Urinary bladder (tissue), 4 donors: ENCODE measurements around the gene ZBED1. TPM values are rescaled to one million over a fixed set of nuclear protein-coding genes. Genes with fewer than 3 reads are reported as not detected.
"Not testable (repeated sequence)": the region's sequence is repeated elsewhere in the genome, so short reads cannot be mapped to it uniquely, and the experiment has no call there.

Experiments
- DNase-seq: peaks from one replicate; pipeline ENCODE4 v3.0.0-alpha.2; 2015; ENCODE audit errors: extremely low spot score
- H3K27ac ChIP-seq: one replicate; pipeline ENCODE4 v1.5.1; 2013; ENCODE audit warnings: low read depth, mild to moderate bottlenecking, moderate library complexity
- H3K36me3 ChIP-seq: one replicate; pipeline ENCODE4 v1.6.1; 2013; ENCODE audit warnings: mild to moderate bottlenecking, moderate library complexity; ENCODE audit not compliant: insufficient read depth
- H3K4me1 ChIP-seq: one replicate; pipeline ENCODE4 v1.6.1; 2013; ENCODE audit warnings: mild to moderate bottlenecking, moderate library complexity; ENCODE audit not compliant: insufficient read depth
- H3K4me3 ChIP-seq: one replicate; pipeline ENCODE4 v1.5.1; 2013; ENCODE audit warnings: low read depth, low read length
- WGBS: extraction: QIAGEN DNeasy Blood & Tissue Kit; methylation state at CpG from one replicate; pipeline ENCODE4 v1.1.7; 2013; 5-methylcytosine and 5-hydroxymethylcytosine counted together
- polyA plus RNA-seq: library from polyadenylated mRNA; stranded (reverse); fragments of 200-250 nt; gene quantifications from one replicate; pipeline ENCODE4 v1.2.3, GENCODE V29; 2013
- total RNA-seq: library from RNA; depleted of rRNA; stranded (reverse); fragments of >200 nt; gene quantifications from one replicate; pipeline ENCODE4 v1.2.3, GENCODE V29; 2014
- donor health status: healthy with polysubstance abuse.
- donor health status: healthy.

The ZBED1 gene
- total and polyA plus RNA-seq, 2 donors = 20.3 to 28.2 TPM

DNA sequence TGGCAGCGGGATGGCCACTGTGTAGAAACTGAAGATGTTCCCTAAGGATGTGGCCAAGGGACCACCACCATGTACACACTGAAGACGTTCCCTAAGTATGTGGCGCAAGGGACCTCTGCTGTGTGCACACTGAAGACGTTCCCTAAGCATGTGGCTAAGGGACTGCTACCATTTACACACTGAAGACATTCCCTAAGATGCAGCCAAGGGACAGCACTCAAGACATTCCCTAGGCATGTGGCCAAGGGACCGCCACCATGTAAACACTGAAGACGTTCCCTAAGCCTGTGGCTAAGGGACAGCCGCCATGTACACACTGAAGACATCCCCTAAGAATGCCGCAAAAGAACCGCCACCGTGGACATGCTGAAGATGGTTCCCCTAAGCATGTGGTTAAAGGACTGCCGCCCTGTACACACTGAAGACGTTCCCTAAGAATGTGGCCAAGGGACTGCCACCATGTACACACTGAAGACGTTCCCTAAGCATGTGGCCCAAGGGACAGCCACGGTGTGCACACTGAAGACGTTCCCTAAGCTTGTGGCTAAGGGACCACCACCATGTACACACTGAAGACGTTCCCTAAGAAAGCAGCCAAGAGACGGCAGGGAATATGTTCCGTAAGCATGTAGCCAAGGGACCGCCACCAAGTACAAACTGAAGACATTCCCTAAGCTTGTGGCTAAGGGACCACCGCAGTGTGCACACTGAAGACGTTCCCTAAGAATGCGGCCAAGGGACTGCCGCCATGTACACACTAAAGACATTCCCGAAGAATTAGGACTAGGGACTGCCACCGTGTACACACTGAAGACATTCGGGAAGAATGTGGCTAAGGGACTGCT is 43.3 kb downstream of the ZBED1 start:
- Histone ChIP-seq H3K27ac (no peak overlapping the region), H3K4me1 (no peaks in the 10 kb centered on the region), H3K36me3 (no peaks in the 10 kb centered on the region), H3K4me3 (no peak overlapping the region)
- WGBS = 90% methylated on average over 26 of the region's 26 CpGs
- no peak for DNase-seq

DNA sequence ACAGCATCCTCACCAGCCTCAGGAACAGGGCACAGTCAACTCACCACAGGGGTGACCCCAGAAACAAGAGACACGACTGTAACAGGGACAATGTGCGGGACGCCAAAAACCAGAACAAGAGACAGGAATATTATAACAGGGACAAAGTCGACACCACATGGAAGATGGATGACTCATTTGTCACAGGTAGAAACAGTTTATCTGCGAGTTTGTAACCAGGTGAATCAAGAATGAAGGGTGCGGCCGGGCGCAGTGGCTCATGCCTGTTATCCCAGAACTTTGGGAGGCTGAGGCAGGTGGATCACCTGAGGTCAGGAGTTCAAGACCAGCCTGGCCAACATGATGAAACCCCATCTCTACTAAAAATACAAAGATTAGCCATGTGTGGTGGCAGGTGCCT is 44.7 kb downstream of the ZBED1 start:
- H3K4me3 ChIP-seq, H3K36me3 ChIP-seq, DNase-seq, H3K4me1 ChIP-seq, H3K27ac ChIP-seq: not testable (repeated sequence)
- WGBS = 91% methylated on average over 8 of the region's 8 CpGs

DNA sequence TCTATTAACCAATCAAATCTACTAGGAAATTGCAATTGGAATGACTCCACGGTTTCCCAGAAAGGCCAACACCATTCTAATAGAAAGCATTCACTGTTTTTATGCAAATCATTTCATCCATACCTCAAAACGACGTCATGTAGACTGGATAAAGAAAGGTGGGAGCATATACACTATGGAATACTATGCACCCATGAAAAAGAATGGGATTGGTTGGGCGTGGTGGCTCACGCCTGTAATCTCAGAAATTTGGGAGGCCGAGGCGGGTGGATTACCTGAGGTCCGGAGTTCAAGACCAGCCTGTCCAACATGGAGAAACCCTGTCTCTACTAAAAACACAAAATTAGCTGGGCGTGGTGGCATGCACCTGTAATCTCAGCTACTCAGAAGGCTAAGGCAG is 46.2 kb downstream of the ZBED1 start:
- not testable (repeated sequence) for H3K4me1 ChIP-seq, H3K4me3 ChIP-seq, H3K27ac ChIP-seq, H3K36me3 ChIP-seq, DNase-seq
- 92% methylated on average over 9 of the region's 9 CpGs for WGBS

DNA sequence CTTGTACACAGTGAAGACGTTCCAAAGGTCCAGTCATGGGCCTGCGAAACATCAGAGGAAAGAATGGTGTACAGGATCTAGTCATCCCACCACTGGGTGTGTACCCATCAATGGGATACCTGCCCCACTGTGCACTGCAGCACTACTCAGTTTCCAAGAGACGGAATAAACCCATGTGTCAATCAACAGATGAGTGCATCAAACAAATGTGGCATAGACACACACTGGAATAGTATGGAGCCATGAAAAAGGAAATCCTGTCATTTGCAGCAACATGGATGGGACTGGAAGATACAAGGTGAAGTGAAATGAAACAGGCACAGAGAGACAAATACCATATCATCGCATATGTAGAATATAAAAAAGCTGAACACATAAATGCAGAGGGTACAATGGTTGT is 48.0 kb downstream of the ZBED1 start:
- no peak for DNase-seq
- Histone ChIP-seq H3K36me3 (no peaks in the 10 kb centered on the region), H3K4me1 (no peaks in the 10 kb centered on the region), H3K27ac (no peak overlapping the region), H3K4me3 (no peak overlapping the region)
- 95% methylated on average over 4 of the region's 4 CpGs for WGBS

DNA sequence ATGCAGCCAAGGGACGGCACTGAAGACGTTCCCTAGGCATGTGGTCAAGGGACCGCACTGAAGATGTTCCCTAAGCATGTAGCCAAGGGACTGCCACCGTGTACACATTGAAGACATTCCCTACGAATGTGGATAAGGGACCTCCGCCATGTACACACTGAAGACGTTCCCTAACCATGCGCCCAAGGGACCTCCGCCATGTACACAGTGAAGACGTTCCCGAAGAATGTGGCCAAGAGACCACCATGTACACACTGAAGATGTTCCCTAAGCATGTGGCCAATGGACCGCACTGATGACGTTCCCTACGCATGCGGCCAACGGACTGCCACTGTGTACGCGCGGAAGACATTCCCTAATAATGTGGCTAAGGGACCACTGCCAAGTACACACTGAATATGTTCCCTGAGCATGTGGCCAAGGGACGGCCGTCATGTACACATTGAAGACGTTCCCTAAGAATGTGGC is 48.4 kb downstream of the ZBED1 start:
- H3K36me3 ChIP-seq = no peaks in the 10 kb centered on the region
- no peak overlapping the region for H3K4me3 ChIP-seq
- no peak overlapping the region for H3K27ac ChIP-seq
- H3K4me1 ChIP-seq = no peaks in the 10 kb centered on the region
- WGBS = 94% methylated on average over 22 of the region's 22 CpGs
- no peak for DNase-seq

DNA sequence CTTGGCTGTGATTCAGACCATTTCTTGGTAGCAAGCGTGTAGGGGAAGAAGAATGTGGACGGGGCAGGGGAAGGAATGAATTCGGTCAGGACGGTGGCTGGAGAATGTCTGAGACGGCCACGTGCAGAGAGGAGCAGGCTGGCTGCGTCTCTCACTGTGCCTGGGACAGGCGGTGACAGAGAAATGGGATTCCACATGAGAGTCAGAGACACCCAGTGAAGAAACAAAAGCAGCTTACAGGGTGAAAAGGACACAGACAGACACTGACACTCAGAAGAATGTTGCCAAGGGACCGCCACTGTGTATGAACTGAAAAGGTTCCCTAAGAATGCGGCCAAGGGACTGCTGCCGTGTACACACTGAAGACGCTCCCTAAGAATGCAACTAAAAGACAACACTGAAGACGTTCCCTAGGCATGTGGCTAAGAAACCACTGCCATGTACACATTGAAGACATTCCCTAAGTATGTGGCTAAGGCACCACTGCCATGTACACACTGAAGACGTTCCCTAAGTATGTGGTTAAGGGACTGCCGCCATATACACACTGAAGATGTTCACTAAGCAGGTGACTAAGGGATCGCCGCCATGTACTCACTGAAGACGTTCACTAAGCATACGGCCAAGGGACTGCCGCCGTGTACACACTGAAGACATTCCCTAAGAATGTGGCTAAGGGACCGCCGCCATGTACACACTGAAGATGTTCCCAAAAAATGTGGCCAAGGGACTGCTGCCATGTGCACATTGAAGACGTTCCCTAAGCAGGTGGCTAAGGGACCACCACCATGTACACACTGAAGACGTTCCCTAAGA is 49.1 kb downstream of the ZBED1 start:
- Histone ChIP-seq H3K36me3 (no peaks in the 10 kb centered on the region), H3K4me3 (no peak overlapping the region), H3K4me1 (no peaks in the 10 kb centered on the region), H3K27ac (no peak overlapping the region)
- DNase-seq = no peak
- WGBS = 61% methylated on average over 25 of the region's 25 CpGs

DNA sequence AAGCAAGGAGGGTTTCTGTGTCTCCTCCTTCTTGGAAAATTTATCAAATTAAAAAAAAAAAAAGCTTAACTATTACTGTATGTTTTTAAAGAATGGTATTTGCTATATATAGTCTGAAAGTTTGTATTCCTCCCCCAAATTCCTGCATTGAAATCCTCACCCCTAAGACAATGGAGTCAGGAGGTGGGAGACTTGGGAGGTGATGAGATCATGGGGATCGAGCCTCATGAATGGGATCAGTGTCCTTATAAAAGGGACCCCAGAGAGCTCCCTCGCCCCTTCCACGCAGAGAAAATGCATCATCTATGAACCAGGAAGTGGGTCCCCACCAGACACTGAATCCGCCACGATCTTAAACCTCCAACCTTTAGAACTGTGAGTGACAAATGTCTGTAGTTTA is 50.1 kb downstream of the ZBED1 start:
- Histone ChIP-seq H3K4me3 (no peak overlapping the region), H3K36me3 (no peaks in the 10 kb centered on the region), H3K27ac (no peak overlapping the region), H3K4me1 (no peaks in the 10 kb centered on the region)
- WGBS = 76% methylated on average over 5 of the region's 5 CpGs
- no peak for DNase-seq

DNA sequence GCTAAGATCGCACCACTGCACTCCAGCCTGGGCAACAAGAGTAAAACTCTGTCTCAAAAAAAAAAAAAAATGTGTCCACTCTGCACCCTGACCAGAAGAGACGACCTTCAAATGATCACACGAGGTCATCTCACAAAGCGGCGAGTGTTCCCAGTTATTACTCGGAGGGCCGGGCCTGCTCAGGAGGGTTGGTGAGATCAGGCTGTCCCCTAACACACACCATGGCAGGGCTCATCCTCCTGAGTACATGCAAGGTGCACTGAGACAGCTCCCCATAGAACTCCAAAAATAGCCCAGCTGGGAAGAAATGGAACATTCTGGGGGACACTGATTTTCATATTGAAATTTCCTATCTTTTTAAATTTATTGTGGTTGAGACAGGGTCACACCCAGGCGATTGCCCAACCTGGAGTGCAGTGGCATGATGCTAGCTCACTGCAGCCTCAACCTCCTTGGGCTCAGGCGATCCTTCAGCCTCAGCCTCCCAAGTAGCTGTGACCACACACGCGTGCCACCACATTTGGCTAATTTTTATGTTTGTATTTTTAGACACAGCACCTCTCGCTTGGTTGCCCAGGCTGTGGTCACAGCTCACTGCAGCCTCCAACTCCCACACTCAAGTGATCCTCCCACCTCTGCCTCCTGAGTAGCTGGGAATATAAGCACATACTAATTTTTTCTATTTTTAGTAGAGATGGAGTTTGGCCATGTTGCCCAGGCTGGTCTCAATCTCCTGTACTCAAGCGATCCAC is 51.5 kb downstream of the ZBED1 start:
- H3K4me1 ChIP-seq = no peaks in the 10 kb centered on the region
- 93% methylated on average over 13 of the region's 13 CpGs for WGBS
- H3K36me3 ChIP-seq = no peaks in the 10 kb centered on the region
- no peak overlapping the region for H3K4me3 ChIP-seq
- no peak for DNase-seq
- H3K27ac ChIP-seq = no peak overlapping the region

DNA sequence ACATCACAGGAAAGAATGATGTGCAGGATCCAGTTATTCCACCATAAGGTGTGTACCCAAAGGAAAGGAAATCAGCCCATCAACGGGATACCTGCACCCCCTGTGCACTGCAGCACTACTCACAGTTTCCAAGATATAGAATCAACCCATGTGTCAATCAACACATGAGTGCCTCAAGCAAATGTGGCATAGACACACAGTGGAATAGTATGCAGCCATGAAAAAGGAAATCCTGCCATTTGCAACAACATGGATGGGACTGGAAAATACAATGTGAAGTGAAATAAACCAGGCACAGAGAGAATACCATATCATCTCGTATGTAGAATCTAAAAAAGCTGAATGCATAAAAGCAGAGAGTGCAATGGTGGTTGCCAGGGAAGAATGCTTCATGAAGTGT is 53.3 kb downstream of the ZBED1 start:
- no peak for DNase-seq
- Histone ChIP-seq H3K27ac (no peak overlapping the region), H3K4me3 (no peak overlapping the region), H3K4me1 (no peaks in the 10 kb centered on the region), H3K36me3 (no peaks in the 10 kb centered on the region)
- 95% methylated on average over 2 of the region's 2 CpGs for WGBS

DNA sequence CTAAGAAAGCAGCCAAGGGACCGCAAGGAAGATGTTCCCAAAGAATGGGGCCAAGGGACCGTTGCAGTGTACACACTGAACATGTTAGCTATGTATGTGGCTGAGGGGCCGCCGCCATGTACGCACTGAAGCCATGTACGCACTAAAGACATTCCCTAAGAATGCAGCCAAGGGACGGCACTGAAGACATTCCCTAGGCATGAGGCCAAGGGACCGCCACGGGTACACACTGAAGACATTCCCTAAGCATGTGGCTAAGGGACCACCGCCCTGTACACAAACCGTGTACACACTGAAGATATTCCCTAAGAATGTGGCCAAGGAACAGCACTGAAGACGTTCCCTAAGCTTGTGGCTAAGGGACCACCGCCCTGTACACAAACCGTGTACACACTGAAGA is 54.0 kb downstream of the ZBED1 start:
- H3K4me3 ChIP-seq = no peak overlapping the region
- no peaks in the 10 kb centered on the region for H3K36me3 ChIP-seq
- no peak for DNase-seq
- no peak overlapping the region for H3K27ac ChIP-seq
- WGBS = 97% methylated on average over 14 of the region's 14 CpGs
- H3K4me1 ChIP-seq = no peaks in the 10 kb centered on the region

DNA sequence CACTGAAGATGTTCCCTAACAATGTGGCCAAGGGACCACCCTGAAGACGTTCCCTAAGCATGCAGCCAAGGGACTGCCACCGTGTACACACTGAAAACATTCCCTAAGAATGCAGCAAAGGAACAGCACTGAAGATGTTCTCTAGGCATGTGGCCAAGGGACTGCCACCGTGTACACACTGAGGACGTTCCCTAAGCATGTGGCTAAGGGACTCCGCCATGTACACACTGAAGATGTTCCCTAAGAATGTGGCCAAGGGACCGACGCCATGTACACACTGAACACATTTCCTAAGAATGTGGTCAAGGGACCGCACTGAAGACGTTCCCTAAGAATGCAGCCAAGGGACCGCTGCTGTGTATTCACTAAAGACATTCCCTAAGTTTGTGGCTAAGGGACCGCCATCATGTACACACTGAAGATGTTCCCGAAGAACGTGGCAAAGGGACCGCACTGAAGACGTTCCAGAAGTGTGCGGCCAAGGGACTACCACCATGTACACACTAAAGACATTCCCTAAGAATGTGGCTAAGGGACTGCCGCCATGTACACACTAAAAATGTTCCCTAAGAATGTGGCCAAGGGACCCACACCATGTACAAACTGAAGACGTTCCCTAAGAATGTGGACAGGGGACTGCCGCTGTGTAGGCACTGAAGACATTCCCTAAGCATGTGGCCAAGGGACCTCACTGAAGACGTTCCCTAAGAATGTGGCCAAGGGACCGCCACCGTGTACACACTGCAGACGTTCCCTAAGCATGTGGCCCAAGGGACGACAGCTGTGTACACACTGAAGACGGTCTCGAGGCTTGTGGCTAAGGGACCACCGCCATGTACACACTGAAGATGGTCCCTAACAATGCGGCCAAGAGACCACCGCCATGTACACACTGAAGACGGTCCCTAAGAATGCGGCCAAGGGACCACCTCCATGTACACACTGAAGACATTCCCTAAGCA is 54.8 kb downstream of the ZBED1 start:
- no peak for DNase-seq
- WGBS = 94% methylated on average over 31 of the region's 31 CpGs
- H3K4me1 ChIP-seq = no peaks in the 10 kb centered on the region
- no peaks in the 10 kb centered on the region for H3K36me3 ChIP-seq
- H3K27ac ChIP-seq = no peak overlapping the region
- H3K4me3 ChIP-seq = no peak overlapping the region

DNA sequence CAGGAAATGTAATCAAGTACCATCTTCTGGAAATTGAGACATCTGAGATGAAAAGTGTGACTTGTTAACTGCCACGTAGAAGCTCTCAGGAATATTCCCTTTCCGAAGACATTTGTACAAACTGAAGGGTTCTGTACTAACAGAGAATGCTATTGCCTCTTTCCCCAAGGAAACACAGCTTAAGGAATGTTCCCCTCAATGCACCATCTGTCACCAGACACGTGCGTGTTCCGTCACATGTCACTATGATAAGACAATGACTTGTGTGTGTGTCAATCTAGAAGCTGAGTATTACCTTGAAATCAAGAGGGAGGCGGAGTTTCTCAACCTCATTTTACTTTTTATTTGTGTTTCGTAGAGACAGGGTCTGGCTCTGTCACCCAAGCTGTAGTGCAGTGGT is 58.1 kb downstream of the ZBED1 start:
- Histone ChIP-seq H3K36me3 (no peaks in the 10 kb centered on the region), H3K4me1 (no peaks in the 10 kb centered on the region), H3K4me3 (no peak overlapping the region), H3K27ac (no peak overlapping the region)
- 85% methylated on average over 7 of the region's 7 CpGs for WGBS
- DNase-seq = no peak

DNA sequence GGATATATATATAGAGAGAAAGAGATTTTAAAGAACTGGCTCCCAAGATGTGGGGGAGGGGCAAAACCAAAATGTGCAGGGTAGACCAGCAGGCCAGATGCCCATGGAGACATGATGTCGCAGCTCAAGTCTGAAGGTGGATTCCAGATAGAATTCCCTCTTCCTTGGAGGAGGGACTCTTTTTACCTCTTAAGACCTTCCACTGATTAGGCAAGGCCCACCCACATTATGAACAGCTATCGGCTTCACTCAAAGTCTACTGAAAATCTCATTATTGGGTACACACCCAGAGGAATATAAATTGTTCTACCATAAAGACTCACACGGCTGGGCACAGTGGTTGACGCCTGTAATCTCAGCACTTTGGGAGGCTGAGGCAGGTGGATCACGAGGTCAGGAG is 59.3 kb downstream of the ZBED1 start:
- Histone ChIP-seq H3K36me3 (peaks cover 2% of the 10 kb centered on the region), H3K4me1 (no peaks in the 10 kb centered on the region), H3K4me3 (no peak overlapping the region), H3K27ac (no peak overlapping the region)
- WGBS = 98% methylated on average over 5 of the region's 5 CpGs
- DNase-seq = no peak
